ENCODE measurements around the gene MED27.

MED27 gene

GRCh38 chr9:132078699-132079356 lies 839 bp downstream of the MED27 start:
- Histone ChIP-seq H3K9me3 (ENCODE audit: control insufficient read depth, insufficient read depth, low read depth, low read length) (no peaks in the 10 kb centered on the region), H3K4me3 (ENCODE audit: low read depth, low read length) (peak overlapping the region; percentile 75), H3K27ac (ENCODE audit: extremely low read depth, low read depth, low read length) (0 out of 2 replicates have a peak overlapping the region, but pooled peaks have one; percentile 40), H3K4me1 (ENCODE audit: control insufficient read depth, insufficient read depth, low read length) (peaks cover 6% of the 10 kb centered on the region), H3K36me3 (ENCODE audit: control insufficient read depth in 2 of 2, insufficient read depth in 1 of 2, low read length in 2 of 2) (peaks cover 6 to 25% of the 10 kb centered on the region in 2 experiments; a peak in 2 of 3 replicates)
- POLR2A ChIA-PET, result interaction anchor here (0.6 to 1.7 kb wide), 2 partner anchors 63 to 112 kb away, joined by 3 to 7 read pairs; no protein-coding TSS in a partner anchor
- TF ChIP-seq ZNF24 (tag by site-specific recombination; IDR thresholded peaks at IDR 0.05) (0 out of 2 replicates have a peak, but pooled peaks have one; percentile 12), SP7 (tag by site-specific recombination; IDR thresholded peaks at IDR 0.05) (0 out of 2 replicates have a peak, but pooled peaks have one; percentile 8), PRDM10 (tag by site-specific recombination; IDR thresholded peaks at IDR 0.05) (peak; percentile 90), ZNF366 (tag by site-specific recombination; conservative IDR thresholded peaks at IDR 0.05) (0 out of 2 replicates have a peak, but pooled peaks have one; percentile 6), KLF8 (tag by site-specific recombination; IDR thresholded peaks at IDR 0.05) (no peak), EGR2 (tag by site-specific recombination; IDR thresholded peaks at IDR 0.05; ENCODE audit: low read depth) (peak; percentile 6; the same call in 1 of the 2 replicates), ZNF350 (tag by site-specific recombination; IDR thresholded peaks at IDR 0.05) (no peak), ZSCAN30 (tag by site-specific recombination; IDR thresholded peaks at IDR 0.05) (0 out of 2 replicates have a peak, but pooled peaks have one; percentile 4), SCRT1 (tag by site-specific recombination; IDR thresholded peaks at IDR 0.05; ENCODE audit: borderline replicate concordance) (0 out of 2 replicates have a peak, but pooled peaks have one; percentile 41), REPIN1 (tag by site-specific recombination; IDR thresholded peaks at IDR 0.05; ENCODE audit: low read depth) (no peak), PRDM1 (tag by site-specific recombination; IDR thresholded peaks at IDR 0.05) (peak; percentile 79)
- TF ChIP-seq, protein P1, sequence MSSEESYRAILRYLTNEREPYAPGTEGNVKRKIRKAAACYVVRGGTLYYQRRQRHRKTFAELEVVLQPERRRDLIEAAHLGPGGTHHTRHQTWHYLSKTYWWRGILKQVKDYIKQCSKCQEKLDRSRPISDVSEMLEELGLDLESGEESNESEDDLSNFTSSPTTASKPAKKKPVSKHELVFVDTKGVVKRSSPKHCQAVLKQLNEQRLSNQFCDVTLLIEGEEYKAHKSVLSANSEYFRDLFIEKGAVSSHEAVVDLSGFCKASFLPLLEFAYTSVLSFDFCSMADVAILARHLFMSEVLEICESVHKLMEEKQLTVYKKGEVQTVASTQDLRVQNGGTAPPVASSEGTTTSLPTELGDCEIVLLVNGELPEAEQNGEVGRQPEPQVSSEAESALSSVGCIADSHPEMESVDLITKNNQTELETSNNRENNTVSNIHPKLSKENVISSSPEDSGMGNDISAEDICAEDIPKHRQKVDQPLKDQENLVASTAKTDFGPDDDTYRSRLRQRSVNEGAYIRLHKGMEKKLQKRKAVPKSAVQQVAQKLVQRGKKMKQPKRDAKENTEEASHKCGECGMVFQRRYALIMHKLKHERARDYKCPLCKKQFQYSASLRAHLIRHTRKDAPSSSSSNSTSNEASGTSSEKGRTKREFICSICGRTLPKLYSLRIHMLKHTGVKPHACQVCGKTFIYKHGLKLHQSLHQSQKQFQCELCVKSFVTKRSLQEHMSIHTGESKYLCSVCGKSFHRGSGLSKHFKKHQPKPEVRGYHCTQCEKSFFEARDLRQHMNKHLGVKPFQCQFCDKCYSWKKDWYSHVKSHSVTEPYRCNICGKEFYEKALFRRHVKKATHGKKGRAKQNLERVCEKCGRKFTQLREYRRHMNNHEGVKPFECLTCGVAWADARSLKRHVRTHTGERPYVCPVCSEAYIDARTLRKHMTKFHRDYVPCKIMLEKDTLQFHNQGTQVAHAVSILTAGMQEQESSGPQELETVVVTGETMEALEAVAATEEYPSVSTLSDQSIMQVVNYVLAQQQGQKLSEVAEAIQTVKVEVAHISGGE (tag by site-specific recombination; conservative IDR thresholded peaks at IDR 0.05; ENCODE audit: low read depth), result no peak
- TF ChIP-seq, protein P2, sequence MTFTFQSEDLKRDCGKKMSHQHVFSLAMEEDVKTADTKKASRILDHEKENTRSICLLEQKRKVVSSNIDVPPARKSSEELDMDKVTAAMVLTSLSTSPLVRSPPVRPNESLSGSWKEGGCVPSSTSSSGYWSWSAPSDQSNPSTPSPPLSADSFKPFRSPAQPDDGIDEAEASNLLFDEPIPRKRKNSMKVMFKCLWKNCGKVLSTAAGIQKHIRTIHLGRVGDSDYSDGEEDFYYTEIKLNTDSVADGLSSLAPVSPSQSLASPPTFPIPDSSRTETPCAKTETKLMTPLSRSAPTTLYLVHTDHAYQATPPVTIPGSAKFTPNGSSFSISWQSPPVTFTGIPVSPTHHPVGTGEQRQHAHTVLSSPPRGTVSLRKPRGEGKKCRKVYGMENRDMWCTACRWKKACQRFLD (tag by site-specific recombination; IDR thresholded peaks at IDR 0.05), result no peak
- CTCF ChIA-PET, result interaction anchor here (0.6 to 1.1 kb wide), 2 partner anchors 157 to 943 kb away, joined by 5 read pairs; no protein-coding TSS in a partner anchor

All from HEK293 (cell line).